GM19372 (cell line): ENCODE data around the gene ALK.

ENCODE experiments used
- ATAC-seq: cut with Tn5 transposase; IDR thresholded peaks from one replicate; pipeline ENCODE4 v1.9.1; 2021; ENCODE audit warnings: mild to moderate bottlenecking, low read depth, moderate library complexity; ENCODE audit not compliant: unreplicated experiment

The ALK gene

DNA sequence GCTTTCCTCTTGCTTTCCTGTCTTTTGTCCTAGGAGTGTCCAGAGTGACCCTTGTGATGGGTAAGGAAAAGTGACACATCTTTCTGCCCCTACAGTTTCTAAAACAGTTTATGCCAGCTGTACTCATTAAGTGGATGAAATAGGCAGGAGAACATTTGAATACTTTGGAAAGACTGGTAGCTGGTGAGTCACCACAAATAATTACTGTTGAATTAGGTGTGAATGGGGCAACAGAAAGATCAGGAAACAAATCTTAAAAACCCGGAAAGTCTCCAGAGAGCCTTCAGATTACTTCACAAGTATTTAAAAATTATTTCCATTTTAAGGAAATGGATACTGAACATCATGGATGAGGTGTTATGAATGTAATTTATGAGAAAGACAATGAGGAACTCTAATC lies 527.7 kb downstream of the ALK start:
- no peak for ATAC-seq

DNA sequence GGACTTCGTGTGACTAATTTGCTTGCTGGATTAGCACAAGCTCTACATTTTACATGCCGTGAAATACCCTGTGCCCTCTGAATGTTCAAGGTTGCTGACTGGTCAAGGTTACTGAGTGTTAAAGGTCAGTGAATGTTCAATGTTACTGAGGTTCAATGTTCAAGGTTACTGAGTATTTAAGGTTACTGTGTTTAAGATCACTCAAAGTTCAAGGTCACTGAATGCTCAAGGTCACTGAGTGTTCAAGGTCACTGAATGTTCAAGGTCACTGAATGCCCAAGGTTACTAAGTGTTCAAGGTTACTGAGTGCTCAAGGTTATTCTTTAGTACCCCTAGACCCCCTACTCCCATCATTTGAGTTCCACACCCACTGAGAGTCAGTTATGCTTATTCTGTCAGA lies 528.6 kb downstream of the ALK start:
- no peak for ATAC-seq

DNA sequence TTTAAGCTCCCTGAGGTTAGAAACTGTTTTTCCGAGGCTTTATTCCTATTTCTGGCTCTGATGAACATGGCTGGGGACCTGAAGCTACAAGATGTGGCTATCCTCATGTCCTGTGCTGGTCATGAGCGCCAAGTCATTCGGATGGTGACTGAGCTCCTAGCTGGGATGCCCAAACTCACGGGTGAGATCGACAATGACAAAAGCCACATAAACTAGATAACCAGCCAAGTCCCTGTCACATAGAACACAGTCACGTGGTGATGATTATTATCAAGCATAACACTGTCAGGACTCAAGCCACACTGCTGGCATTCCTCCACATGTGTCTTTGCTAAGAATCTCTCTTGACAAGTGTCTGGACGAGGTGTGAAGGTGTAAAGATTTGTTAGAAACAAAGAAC lies 531.2 kb downstream of the ALK start:
- ATAC-seq = no peak

DNA sequence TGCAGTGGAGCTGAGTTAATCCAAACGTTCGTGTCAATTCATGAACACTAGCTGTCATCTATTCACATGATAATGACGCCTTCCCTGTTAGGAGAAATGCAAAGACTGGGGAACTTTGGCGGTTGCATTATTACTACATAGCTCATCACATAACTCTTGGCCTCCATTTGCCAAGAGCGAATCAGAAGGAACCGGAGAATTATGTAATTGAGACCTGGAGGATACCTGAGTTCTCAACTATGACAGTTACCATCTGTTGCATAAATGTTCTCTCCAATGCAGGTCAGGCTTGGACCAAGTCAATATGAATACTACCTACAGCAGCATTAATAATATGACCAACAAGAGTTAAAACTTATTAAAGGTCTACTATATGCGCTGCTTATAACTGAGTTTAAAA lies 531.7 kb downstream of the ALK start:
- ATAC-seq = no peak

DNA sequence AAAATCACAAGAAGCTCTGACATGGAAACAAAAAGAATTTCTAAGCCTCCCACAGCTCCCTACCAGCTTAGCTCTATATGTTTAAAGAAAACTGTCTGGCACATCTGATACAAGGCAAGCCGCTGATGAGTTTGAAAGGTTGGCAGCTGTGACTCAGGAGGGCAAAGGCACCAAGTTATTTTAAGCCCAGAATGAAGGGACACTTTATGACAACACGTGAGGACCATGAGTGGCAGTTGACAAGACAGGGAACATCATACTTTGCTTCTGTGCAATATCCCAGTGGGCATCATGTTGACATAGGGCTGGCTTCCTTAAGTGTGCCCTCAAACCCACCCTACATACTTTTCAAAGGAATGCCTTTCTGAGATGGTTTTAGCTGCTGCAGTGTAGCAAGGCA lies 533.3 kb downstream of the ALK start:
- no peak for ATAC-seq

DNA sequence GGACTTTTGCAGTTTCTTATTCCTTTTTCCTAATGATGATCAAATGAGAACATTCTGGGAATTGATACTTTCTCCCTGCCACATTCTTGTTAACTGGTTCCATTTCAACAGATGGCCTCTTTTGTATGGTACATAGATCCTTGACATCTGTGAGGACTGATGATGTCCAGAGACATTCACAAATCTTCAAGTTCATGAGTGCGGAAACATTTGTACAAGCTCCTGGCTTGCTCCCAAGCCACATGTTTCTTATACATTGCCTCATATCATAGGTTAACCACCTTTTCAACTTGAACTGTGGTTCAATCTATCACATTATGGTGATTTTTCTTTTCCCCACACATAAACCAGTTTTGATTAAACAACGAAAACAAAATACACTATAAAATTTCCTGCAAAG lies 538.9 kb downstream of the ALK start:
- ATAC-seq = no peak

DNA sequence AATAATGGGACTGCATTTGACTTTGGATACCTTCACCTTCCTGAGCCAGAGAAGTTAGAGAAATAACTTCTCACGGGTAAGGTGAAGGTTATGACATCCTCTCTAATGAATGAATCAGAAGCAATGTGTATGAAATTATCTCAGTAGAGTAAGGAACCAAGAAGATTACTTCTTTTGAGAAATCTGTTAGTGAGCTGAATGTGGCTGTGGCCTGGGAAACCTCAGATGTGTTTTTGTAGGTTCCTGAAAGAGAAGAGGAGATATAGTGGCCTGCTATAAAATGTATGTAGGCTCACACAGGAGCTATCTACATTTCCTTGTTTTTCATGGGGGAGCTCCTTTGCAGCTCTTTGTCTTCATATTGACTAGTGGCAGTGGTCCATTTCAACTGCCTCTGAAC lies 543.6 kb downstream of the ALK start:
- ATAC-seq = no peak

DNA sequence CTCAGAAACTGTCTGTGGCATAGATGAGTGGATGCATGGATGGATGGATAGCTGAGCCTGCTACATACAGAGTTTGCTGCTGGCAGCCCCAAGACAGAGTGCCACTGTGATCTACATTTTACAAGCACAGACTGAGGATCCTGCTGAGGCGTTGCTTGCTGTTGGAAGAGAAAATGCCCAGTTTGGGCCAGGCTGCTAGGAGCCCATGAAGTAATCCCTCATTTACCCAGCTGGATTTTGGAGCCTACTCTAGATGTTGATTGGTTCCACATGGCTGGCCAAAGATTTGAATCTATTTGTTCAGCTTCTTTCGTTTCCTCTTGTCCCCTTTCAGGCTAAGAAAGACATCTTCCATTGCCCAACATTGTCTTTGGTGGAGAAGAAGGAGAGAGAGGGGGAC lies 544.8 kb downstream of the ALK start:
- ATAC-seq = no peak

DNA sequence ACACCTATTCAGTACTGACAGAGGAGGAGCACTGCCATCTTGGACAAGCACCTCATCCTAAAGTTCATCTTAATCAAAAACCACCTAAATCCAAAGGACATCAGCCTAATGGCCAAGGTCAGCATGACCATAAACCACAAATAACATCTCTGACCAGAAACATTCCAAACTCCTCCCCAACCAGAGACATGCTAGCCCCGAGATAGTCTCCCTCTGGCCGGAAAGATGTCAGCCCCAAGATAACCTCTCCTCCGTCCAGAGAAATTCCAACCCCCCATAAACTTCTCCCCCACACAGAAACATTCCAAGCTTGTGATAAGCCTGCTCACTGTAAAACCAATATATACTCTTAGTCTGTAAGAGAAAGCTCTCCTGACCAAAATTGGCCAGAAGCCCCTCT lies 545.5 kb downstream of the ALK start:
- ATAC-seq = no peak

DNA sequence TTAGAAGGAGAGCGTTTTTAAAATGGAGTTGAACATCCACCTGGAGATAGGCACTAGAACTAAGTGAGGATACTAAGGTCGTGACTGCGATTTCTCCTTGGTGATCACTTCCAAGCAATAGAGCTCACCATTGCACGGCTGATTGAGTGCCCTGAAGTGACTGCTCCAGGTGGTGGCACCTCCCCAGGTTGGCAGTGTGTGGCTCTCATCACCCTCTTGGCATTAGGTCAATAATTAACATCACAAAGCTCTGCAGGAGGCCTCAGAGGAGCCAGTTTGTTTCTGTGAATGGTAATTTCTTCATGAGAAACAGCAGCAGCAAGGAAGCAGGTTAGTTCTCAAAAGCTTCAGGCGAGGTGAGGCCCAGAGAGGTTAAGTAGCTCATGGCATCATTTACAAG lies 546.6 kb downstream of the ALK start:
- ATAC-seq = no peak

DNA sequence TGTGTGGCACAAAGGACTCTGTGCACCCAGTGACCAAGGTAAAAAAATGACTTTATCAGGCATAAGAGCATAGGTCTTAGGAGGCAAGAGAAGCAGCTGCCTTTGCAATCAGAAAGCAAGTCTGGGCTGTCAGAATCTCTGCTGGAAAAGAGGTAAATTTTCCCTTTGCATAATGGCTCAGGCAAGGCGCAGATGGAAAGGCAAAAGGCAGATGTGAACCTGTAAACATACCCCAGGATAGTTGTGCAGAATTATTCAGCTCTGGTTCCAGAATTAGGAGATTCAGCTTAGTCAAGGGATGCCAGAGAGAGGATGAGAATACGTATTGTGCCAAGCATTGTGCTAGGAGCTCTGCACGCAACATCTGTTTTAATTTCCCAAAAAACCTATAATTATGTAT lies 547.5 kb downstream of the ALK start:
- ATAC-seq = no peak

DNA sequence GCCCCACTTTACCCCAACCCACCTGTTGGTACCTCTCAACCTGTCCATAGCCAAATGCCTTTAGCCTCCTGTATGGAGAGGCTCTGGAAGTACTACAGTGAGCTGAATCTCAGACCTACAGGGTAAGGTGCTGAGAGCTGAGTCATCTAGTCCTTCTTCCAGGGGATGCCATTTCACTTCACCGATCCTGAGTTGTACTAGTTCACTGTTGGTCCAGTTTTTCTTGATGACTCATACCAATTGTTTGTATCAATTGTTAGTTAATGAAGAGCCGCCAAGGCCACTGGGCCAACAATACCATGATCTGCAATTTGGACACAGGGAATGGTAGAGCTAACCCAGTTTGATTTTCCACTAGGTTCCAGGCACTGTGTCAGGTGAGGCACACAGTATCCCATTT lies 549.2 kb downstream of the ALK start:
- ATAC-seq = no peak

DNA sequence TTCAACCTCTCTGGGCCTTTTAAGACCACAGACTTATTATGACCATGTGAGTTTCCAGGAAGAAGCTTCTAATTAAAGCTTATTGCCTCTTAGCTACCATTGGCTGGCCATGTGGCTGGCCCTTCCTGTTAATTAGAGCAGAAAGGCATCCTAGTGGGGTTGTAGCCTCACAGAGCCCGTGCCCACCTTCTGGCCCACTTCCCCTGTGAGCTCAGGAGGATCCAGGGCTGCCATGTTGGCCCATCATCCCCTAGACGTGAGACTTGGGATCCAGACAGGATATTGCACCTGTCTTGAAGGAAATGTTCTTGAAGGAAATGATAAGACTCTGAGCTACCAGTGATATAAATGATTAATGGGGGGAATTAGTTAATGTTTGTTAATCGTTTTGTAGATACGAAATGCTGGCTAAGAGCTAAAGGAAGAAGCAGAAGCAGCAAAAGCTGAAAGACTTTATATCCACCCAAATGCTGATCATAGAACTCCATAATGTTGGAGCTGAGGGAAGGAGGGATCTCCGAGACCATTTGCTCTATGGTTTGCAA lies 550.7 kb downstream of the ALK start:
- ATAC-seq = no peak

DNA sequence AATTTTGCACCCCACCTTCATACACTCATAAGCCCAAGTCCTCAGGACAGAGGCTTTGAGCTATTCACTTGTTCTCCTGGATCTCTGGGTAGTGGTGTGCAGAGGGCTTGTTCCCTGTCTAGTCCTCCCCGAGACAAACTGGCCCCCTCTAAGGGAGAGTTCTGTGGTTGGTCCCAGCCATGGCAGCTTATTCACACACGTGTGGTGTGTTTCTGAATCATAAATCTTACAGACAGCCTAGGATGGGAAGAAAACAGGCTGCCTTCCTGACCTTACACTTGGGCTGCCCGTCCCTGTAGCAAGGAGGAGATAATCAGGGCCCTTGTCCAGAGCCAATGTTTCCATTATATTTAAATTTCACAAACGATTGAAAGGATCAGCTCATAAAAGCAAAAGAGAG lies 551.2 kb downstream of the ALK start:
- no peak for ATAC-seq

DNA sequence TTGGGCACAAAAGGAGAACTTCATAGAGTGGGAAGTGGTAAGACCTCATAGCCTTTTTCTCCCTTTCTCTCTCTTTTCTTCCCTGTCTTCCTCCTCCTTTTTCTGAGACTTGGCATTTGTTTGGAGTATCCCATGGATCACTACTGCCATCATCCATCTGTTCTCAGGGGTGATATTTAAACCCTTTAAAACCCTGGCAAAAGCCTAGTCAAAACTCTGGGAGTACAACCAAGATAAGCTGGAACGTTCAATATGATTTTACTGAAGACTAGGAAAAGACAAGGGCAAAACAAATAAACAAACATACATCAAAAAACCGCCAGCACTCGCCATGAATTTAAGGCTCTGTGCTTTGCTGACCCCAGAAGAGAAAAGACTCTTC lies 552.7 kb downstream of the ALK start:
- ATAC-seq = no peak

DNA sequence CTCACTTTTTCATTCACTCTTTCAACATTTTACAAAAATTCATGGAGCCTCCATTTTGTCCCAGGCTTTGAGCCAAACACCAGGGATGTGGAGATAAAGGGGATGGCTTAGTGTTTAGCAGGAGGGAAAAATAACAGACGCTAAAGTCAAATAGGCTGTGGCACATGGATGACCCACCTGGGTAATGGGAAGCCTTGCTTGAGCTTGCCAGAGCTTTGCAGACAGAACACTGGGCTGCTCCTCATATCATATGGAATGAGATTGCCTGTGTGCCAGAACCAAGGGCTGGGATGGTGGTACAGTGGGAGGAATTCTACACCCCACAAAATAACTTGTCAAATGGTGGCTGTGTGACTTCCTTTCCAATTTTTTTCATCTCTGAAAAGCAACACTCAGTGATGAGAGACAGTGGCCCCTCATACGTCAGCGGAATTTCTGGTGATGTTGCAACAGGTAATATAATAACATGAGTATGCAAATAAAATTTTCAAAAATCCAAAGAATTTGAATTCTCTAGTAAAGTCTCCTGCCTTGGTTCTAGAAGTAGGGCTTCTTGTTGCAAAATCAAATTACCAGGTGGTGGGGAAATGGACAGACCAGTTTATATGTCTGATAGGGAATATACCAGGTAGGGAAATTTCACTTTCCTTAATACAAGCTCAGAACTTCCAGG lies 553.3 kb downstream of the ALK start:
- no peak for ATAC-seq

DNA sequence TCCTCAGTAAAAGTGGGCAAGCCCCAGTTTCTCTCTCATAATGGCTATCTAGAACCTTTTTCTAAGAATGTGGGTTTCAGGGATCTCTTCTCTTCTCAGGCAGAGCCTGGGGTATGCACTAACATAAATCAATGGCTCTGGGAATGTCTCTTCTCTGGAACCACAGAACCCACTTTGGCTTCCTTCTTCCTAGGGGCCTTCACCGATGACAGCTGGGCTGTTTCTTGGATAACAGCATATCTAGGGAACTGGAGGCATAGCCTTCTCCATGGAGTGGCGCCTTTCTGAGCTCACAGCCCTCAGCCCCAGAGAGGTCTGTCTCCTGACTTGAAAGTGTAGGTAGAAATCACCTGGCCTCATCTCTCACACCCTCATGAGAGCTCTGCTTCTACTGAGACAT lies 558.3 kb downstream of the ALK start:
- ATAC-seq = no peak

DNA sequence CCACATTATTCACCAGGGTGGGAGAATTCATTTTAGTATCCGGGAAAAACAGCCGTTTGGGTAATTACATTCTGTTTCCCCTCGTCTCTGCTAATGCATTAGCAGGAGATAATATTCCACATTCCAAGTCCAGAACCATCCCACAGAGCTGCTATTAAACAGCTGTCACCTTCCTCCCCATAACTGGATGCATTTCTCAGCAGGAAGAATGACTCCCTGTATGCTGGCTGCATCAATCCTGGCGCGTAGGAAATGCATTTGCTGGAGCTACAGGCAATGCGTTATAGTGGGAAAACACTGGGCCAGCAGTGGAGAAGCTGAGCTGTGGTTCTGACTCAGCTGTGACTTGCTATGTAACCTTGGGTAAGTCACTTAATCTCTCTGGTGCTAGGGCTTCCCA lies 560.2 kb downstream of the ALK start:
- ATAC-seq = no peak

DNA sequence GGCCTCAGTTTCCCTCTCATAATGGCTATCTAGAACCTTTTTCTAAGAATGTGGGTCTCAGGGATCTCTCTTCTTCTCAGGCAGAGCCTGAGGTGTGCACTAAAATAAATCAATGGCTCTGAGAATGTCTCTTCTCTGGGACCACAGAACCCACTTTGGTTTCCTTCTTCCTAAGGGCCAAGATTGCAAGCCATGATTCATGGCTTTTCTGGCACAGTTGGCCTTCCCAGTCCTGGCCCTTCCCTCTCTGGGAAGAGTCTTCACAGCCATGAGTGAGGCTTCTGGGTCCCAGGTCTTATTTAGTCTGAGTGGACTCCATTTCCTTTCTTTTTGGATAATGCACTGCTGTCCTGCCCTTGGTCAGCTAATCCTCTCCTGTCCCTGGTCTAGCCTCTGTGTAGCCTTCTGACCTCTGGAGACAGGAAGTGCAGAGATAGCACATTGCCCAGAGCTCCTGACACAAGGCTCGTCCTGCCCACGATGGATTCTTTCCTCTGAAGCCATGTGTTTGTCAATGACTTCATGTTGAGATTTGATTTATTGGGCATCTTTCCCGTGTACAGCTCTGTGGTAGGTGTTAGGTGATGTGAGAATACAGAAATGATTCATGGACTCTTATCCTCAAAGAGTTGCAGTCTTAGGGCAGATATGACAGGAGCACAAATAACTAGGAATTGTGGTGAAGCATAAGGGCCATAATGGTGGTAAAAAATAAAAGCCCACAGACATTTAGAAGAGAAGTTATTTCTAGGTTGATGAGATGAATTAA lies 561.2 kb downstream of the ALK start:
- no peak for ATAC-seq

DNA sequence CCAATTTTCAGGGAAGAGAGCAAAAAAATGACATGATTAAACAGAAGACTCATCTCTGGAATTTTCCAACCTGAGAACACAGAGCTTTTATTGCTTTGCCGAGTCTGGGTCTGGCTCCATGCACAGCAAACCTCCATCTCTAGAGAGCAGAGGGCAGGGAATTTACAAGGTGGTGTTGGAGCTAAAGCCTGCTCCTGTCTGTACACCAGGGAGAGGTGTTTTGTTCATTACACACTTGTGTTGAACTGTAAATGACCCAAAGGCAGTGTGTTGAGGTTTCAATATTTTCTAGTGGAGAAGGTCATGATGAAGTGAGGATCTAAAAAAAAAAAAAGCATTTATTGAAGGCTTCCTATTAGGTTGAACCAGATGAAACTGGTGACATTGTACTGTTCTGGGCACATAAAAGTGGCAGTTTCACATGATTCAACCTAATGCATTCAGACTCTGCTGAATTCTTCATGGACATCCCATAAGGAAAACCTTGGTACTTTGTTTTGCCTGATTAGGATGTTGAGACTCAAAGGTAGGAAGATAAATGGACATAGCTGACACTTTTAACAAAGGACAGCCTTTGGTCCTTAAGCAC lies 567.9 kb downstream of the ALK start:
- ATAC-seq = no peak

DNA sequence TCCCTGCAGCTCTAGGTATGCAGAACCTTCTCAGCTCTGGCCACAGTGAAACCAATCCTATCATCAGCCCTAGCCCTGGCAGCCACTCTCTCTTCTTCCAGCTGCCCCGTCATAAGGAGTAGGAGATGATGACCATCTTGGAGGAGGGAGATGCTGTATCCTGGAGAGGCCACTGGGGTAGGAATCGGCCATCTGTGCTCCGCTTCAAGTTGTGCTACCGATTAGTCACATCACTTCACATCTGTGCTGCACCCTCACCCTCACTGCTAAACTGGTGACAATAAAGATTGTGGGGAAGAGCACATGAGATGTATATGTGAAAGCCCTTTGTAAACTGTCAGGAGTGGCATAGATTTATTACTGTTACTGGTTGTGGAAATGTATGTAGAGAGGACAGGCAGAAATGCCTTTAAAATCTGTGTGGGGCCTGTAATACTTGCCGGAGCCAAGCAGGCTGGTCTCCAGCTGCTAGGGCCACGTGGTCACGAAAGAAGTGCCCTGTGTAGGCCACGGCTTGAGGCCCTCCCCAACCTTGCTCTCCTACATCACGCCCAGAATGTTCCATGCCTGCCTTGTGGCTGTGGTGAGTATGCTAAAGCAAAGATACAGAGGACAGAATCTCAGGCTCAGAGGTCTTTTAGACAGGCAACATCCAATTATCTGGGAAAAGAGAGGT lies 569.3 kb downstream of the ALK start:
- ATAC-seq = no peak
